K562 (cell line): ENCODE results near the gene MAN1A1. TPM values are rescaled to one million over a fixed set of nuclear protein-coding genes. Genes with fewer than 3 reads are reported as not detected.

ENCODE experiments used
- ATAC-seq: fragments of 200-7000 bp; cut with Tn5 transposase; 3 replicates; pipeline ENCODE4 v1.9.1; 2020; ENCODE audit warnings: moderate library complexity
- BruUV-seq: library from RNA; stranded (reverse); fragments of 400-500 nt; replicated peaks from 2 replicates; lab custom pipeline; 2021; lab: Mats Ljungman, UMichigan
- CTCF ChIA-PET: fragments of 300-600 bp; formaldehyde crosslinking; extraction: SDS; loops from one replicate; lab custom pipeline; 2021; ENCODE audit warnings: low intra/inter-chr PET ratio; lab: Yijun Ruan, JAX
- POLR2A ChIA-PET: fragments of 300-600, 350-650 bp; sonication (Branson Sonifier 250); formaldehyde crosslinking; extraction: SDS; loops from one replicate; lab custom pipeline; 2021; ENCODE audit warnings: antibody characterized with exemption, inconsistent platforms; lab: Yijun Ruan, JAX
- DNase-seq, 4 experiments: peaks; one replicate each; pipeline versions ENCODE4 v3.0.0 to v3.0.0-alpha.2; 2011 to 2018; ENCODE audit warnings: low spot score in 3 of 4, mixed read lengths in 3 of 4; ENCODE audit errors: extremely low read depth in 1 of 4
- FAIRE-seq: peaks from 2 replicates; lab custom pipeline; 2011; peaks lifted over from hg19 to GRCh38; lab: Jason Lieb, UNC
- H2AFZ ChIP-seq: 2 replicates; pipeline ENCODE4 v1.6.0; 2011; ENCODE audit warnings: low read depth, low read length, control low read depth, inconsistent platforms
- H3K27ac ChIP-seq: fragments of 200-600 bp; 3 replicates; pipeline ENCODE4 v1.8.0; 2011; ENCODE audit warnings: low read depth, mild to moderate bottlenecking, control low read depth, inconsistent platforms, low read length, moderate library complexity, mixed read lengths; ENCODE audit errors: extremely low read depth
- H3K27me3 ChIP-seq, 2 experiments: fragments of 300-600 bp in 1 of 2; 2 replicates in 1 of 2; 3 replicates in 1 of 2; pipeline versions ENCODE4 v1.6.0 to v1.8.0; 2011; ENCODE audit warnings: inconsistent platforms in 2 of 2, low read length in 2 of 2, mild to moderate bottlenecking in 1 of 2, mixed read lengths in 1 of 2, moderate library complexity in 1 of 2; ENCODE audit not compliant: control insufficient read depth in 2 of 2, insufficient read depth in 2 of 2
- H3K36me3 ChIP-seq: fragments of 300-600 bp; 3 replicates; pipeline ENCODE4 v1.8.0; 2011; ENCODE audit warnings: mild to moderate bottlenecking, low read length, inconsistent platforms; ENCODE audit not compliant: control insufficient read depth, insufficient read depth
- H3K4me1 ChIP-seq, 2 experiments: fragments of 200-600 bp in 1 of 2; replicated peaks in 1 of 2; 2 replicates in 1 of 2; 3 replicates in 1 of 2; pipeline versions ENCODE4 v1.5.1 to v1.8.0; 2011; ENCODE audit warnings: inconsistent platforms in 2 of 2, low read length in 2 of 2, mild to moderate bottlenecking in 1 of 2, mixed read lengths in 1 of 2, moderate library complexity in 1 of 2; ENCODE audit not compliant: control insufficient read depth in 2 of 2, insufficient read depth in 2 of 2
- H3K4me2 ChIP-seq: 2 replicates; pipeline ENCODE4 v1.6.1; 2011; ENCODE audit warnings: low read length, control low read depth, inconsistent platforms, mixed read lengths; ENCODE audit not compliant: insufficient read depth
- H3K4me3 ChIP-seq: fragments of 200-600 bp; sonication (generic), shearing (Covaris generic); 2 replicates; pipeline ENCODE4 v1.5.1; 2016; ENCODE audit warnings: control low read depth, inconsistent platforms
- H3K79me2 ChIP-seq: fragments of 200-600 bp; 3 replicates; pipeline ENCODE4 v1.8.0; 2011; ENCODE audit warnings: low read length, inconsistent platforms; ENCODE audit not compliant: control insufficient read depth, insufficient read depth
- H3K9ac ChIP-seq, 2 experiments: 2 replicates each; pipeline versions ENCODE4 v1.6.0 to v1.6.1; 2011; ENCODE audit warnings: low read depth in 2 of 2, low read length in 2 of 2, control low read depth in 1 of 2, inconsistent platforms in 1 of 2, mild to moderate bottlenecking in 1 of 2, mixed read lengths in 1 of 2; ENCODE audit not compliant: insufficient read depth in 1 of 2
- H3K9me1 ChIP-seq: one replicate; pipeline ENCODE4 v1.6.0; 2011; ENCODE audit warnings: inconsistent platforms, mild to moderate bottlenecking, low read length, moderate library complexity; ENCODE audit not compliant: control insufficient read depth, insufficient read depth
- H3K9me3 ChIP-seq: replicated peaks from 2 replicates; pipeline ENCODE4 v1.5.1; 2011; ENCODE audit warnings: low read depth, low read length, inconsistent platforms; ENCODE audit not compliant: control insufficient read depth, insufficient read depth
- H4K20me1 ChIP-seq: replicated peaks from 2 replicates; pipeline ENCODE4 v1.6.1; 2011; ENCODE audit warnings: low read length, inconsistent platforms, mixed read lengths; ENCODE audit not compliant: control insufficient read depth, insufficient read depth
- NONO ChIP-seq, 2 experiments: fragments of 200-400 bp in 1 of 2; fragments of 450-650 bp in 1 of 2; formaldehyde crosslinking in 1 of 2; IDR thresholded peaks; 2 replicates each; pipeline ENCODE4 v1.6.1; 2017; ENCODE audit warnings: low read depth in 2 of 2, mild to moderate bottlenecking in 2 of 2, moderate library complexity in 2 of 2, low read length in 1 of 2
- ZNF384 ChIP-seq: IDR thresholded peaks from 2 replicates; pipeline ENCODE4 v1.6.1; 2012; ENCODE audit warnings: low read depth, low read length, improper control_type of control experiment
- WGBS: fragments of 100-300 bp; shearing (Covaris generic); methylation state at CpG from one replicate; pipeline ENCODE4 v1.1.6; 2016; ENCODE audit warnings: low coverage, mixed read lengths; ENCODE audit not compliant: insufficient coverage; ENCODE audit errors: missing lambda C conversion rate; 5-methylcytosine and 5-hydroxymethylcytosine counted together
- in situ Hi-C: fragments of 300-500 bp; cut with MboI; formaldehyde crosslinking; loops from 4 replicates; pipeline ENCODE4 v1.15.0; 2018; ENCODE audit warnings: inconsistent platforms, mixed read lengths
- intact Hi-C: fragments of 100-400 bp; cut with micrococcal nuclease; formaldehyde crosslinking; loops from 2 replicates; pipeline ENCODE4 v1.14.2; 2022
- polyA plus RNA-seq, 8 experiments: library from polyadenylated mRNA; depleted of rRNA in 4 of 8; stranded (reverse) in 5 of 8; unstranded in 3 of 8; fragments of >200 nt; fragmentation: Nextera tagmentation in 2 of 8; fragmentation: Illumina TruSeq in 1 of 8; extraction: Ambion mirVana in 2 of 8; extraction: Trizol in 1 of 8; gene quantifications; 2 replicates each; pipeline versions ENCODE4 v1.2.1 to v1.2.3, GENCODE V29; 2011 to 2014; ENCODE audit warnings: inconsistent platforms in 1 of 8, missing spikeins in 1 of 8
- total RNA-seq, 7 experiments: library from RNA; depleted of rRNA in 6 of 7; stranded (reverse); fragments of >200 nt in 6 of 7; fragmentation: Illumina TruSeq in 2 of 7; extraction: Trizol in 2 of 7; gene quantifications; 2 replicates each; pipeline versions ENCODE4 v1.2.1 to v1.2.3, GENCODE V29; 2011 to 2021; ENCODE audit warnings: low replicate concordance in 1 of 7
- TF ChIP-seq, protein P1 (sequence below): sonication (generic); formaldehyde crosslinking; IDR thresholded peaks from 2 replicates; pipeline ENCODE4 v1.8.0; 2022; ENCODE audit warnings: mild to moderate bottlenecking, missing genetic modification reagents
- TF ChIP-seq, protein P2 (sequence below): fragments of 450-650 bp; conservative IDR thresholded peaks from 2 replicates; pipeline ENCODE4 v1.6.1; 2016; ENCODE audit warnings: missing genetic modification characterization, low read depth, mild to moderate bottlenecking, control low read depth, missing compliant biosample characterization
- TF ChIP-seq, protein P3 (sequence below): sonication (generic); formaldehyde crosslinking; IDR thresholded peaks from 2 replicates; pipeline ENCODE4 v1.8.1; 2022; ENCODE audit warnings: missing genetic modification reagents
- TF ChIP-seq, protein P4 (sequence below), 2 experiments: fragments of 450-650 bp in 1 of 2; sonication (generic) in 1 of 2; formaldehyde crosslinking in 1 of 2; IDR thresholded peaks; 2 replicates each; pipeline versions ENCODE4 v1.7.1 to v1.9.0; 2016 to 2022; ENCODE audit warnings: inconsistent platforms in 1 of 2, mild to moderate bottlenecking in 1 of 2, missing genetic modification reagents in 1 of 2

MAN1A1 gene
- total and polyA plus RNA-seq, 9 of the 15 experiments (the other 6 are each of a cell fraction or from before 2014, with no cell fraction given) = 24.5 to 78.4 (median 59.7) TPM

DNA sequence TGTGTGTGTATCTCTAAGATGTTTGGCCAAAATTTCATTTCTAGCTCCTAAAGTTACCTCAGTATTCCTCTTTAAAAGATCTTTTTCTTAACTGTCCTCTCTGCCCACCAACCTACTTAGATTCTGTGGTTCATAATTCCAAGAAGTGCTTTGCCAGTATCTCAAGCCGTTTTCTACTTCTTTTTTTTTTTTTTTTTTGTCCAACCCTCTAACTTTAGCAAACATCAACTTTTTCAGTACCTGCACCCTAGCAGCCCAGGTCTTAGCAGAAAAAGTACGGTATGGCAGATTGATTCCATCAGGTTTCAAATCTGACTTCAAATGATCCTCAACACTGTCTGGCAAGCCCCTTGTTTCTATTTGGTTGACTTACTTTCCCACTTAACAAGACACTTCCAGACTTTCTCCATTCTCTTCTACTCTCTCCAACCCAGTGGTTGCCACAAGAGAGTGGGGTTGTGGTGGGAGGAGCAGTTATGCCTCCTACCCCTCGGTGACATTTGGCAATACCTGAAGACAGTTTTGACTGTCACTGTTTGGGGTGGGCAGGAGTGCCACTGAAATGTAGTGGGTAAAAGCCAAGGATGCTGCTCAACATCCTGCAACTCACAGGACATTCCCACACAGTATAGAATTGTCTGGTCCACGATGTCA, 10.8 kb upstream of the MAN1A1 start:
- TF ChIP-seq, protein P1, sequence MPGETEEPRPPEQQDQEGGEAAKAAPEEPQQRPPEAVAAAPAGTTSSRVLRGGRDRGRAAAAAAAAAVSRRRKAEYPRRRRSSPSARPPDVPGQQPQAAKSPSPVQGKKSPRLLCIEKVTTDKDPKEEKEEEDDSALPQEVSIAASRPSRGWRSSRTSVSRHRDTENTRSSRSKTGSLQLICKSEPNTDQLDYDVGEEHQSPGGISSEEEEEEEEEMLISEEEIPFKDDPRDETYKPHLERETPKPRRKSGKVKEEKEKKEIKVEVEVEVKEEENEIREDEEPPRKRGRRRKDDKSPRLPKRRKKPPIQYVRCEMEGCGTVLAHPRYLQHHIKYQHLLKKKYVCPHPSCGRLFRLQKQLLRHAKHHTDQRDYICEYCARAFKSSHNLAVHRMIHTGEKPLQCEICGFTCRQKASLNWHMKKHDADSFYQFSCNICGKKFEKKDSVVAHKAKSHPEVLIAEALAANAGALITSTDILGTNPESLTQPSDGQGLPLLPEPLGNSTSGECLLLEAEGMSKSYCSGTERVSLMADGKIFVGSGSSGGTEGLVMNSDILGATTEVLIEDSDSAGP (CRISPR knock-in tag) = no peak
- TF ChIP-seq, protein P2, sequence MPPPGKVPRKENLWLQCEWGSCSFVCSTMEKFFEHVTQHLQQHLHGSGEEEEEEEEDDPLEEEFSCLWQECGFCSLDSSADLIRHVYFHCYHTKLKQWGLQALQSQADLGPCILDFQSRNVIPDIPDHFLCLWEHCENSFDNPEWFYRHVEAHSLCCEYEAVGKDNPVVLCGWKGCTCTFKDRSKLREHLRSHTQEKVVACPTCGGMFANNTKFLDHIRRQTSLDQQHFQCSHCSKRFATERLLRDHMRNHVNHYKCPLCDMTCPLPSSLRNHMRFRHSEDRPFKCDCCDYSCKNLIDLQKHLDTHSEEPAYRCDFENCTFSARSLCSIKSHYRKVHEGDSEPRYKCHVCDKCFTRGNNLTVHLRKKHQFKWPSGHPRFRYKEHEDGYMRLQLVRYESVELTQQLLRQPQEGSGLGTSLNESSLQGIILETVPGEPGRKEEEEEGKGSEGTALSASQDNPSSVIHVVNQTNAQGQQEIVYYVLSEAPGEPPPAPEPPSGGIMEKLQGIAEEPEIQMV = no peak
- TF ChIP-seq, protein P3, sequence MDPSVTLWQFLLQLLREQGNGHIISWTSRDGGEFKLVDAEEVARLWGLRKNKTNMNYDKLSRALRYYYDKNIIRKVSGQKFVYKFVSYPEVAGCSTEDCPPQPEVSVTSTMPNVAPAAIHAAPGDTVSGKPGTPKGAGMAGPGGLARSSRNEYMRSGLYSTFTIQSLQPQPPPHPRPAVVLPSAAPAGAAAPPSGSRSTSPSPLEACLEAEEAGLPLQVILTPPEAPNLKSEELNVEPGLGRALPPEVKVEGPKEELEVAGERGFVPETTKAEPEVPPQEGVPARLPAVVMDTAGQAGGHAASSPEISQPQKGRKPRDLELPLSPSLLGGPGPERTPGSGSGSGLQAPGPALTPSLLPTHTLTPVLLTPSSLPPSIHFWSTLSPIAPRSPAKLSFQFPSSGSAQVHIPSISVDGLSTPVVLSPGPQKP (CRISPR knock-in tag) = no peak
- TF ChIP-seq, protein P4, sequence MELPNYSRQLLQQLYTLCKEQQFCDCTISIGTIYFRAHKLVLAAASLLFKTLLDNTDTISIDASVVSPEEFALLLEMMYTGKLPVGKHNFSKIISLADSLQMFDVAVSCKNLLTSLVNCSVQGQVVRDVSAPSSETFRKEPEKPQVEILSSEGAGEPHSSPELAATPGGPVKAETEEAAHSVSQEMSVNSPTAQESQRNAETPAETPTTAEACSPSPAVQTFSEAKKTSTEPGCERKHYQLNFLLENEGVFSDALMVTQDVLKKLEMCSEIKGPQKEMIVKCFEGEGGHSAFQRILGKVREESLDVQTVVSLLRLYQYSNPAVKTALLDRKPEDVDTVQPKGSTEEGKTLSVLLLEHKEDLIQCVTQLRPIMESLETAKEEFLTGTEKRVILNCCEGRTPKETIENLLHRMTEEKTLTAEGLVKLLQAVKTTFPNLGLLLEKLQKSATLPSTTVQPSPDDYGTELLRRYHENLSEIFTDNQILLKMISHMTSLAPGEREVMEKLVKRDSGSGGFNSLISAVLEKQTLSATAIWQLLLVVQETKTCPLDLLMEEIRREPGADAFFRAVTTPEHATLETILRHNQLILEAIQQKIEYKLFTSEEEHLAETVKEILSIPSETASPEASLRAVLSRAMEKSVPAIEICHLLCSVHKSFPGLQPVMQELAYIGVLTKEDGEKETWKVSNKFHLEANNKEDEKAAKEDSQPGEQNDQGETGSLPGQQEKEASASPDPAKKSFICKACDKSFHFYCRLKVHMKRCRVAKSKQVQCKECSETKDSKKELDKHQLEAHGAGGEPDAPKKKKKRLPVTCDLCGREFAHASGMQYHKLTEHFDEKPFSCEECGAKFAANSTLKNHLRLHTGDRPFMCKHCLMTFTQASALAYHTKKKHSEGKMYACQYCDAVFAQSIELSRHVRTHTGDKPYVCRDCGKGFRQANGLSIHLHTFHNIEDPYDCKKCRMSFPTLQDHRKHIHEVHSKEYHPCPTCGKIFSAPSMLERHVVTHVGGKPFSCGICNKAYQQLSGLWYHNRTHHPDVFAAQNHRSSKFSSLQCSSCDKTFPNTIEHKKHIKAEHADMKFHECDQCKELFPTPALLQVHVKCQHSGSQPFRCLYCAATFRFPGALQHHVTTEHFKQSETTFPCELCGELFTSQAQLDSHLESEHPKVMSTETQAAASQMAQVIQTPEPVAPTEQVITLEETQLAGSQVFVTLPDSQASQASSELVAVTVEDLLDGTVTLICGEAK (IDR thresholded peaks at IDR 0.05) = peak; percentile 78
- TF ChIP-seq, protein P4 (CRISPR knock-in tag; IDR thresholded peaks at IDR 0.05) = peak; percentile 61; the same call in 1 of the 2 replicates
- TF ChIP-seq ZNF384 = 0 out of 2 replicates have a peak, but pooled peaks have one; percentile 26
- TF ChIP-seq NONO (IDR thresholded peaks at IDR 0.05; ENCODE audit: low read depth in 2 of 2, low read length in 1 of 2) = no peak
- intact Hi-C loops (no loop called here), in situ Hi-C loops (no loop called here)
- no peak overlapping the region for H3K9ac ChIP-seq
- no peak overlapping the region for H2AFZ ChIP-seq
- peaks cover under 1% of the 10 kb centered on the region; the same call in 1 of the 3 replicates for H3K79me2 ChIP-seq
- 44% methylated on average over 3 of the region's 4 CpGs for WGBS
- no peaks in the 10 kb centered on the region; a peak in 1 of 5 replicates for H3K4me1 ChIP-seq
- no TSS peak for BruUV-seq
- H3K27ac ChIP-seq = no peak overlapping the region
- no peaks in the 10 kb centered on the region for H3K9me1 ChIP-seq
- DNase-seq = no peak
- H3K4me2 ChIP-seq = no peak overlapping the region
- ChIA-PET POLR2A (interaction anchor here (1.0 kb wide), 1 partner anchor 12 kb away, joined by 4 read pairs; no protein-coding TSS in a partner anchor), CTCF (no interaction called here)
- no peak for FAIRE-seq
- H3K27me3 ChIP-seq = no peaks in the 10 kb centered on the region
- no peaks in the 10 kb centered on the region for H3K9me3 ChIP-seq
- no peaks in the 10 kb centered on the region; the same call in 2 of the 3 replicates for H3K36me3 ChIP-seq
- no peaks in the 10 kb centered on the region for H4K20me1 ChIP-seq
- peak; percentile 60 for ATAC-seq
- no peak overlapping the region for H3K4me3 ChIP-seq
